WI38 (cell line): ENCODE data around the gene PTBP2.

Source experiments
- H3K4me3 ChIP-seq: 2 replicates; pipeline ENCODE4 v1.5.1; 2011; ENCODE audit warnings: low read depth, mild to moderate bottlenecking, control low read depth, low read length
- TF ChIP-seq, protein P1 (sequence below): IDR thresholded peaks from 2 replicates; pipeline ENCODE4 v1.5.1; 2012; ENCODE audit warnings: low read depth, mild to moderate bottlenecking, control low read depth, low read length

PTBP2 gene

DNA sequence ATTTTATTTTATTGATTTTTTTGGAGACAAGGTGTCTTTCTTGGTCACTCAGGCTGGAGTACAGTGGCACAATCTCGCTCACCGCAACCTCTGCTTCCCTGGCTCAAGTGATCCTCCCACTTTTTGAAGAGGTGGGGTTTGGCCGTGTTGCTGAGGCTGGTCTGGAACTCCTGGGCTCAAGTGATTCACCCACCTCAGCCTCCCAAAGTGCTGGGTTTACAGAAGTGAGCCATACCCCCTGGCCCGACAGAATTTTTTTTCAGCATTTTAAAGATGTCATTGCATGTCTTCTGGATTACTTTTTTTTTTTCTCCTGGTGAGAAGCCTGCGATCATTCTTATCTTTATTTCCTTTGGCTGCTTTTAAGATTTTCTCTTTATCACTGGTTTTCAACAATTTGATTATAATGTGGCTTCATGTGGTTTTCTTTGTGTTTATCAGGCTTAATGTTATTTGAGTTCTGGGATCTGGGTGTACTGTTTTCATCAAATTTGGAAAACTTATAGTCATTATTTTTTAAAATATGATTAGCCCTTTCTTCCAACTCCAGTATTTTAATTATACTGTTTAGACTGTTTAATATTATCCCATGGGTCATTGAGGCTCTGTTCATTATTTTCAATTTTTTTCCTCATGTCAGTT is 23.1 kb upstream of the PTBP2 start:
- TF ChIP-seq, protein P1, sequence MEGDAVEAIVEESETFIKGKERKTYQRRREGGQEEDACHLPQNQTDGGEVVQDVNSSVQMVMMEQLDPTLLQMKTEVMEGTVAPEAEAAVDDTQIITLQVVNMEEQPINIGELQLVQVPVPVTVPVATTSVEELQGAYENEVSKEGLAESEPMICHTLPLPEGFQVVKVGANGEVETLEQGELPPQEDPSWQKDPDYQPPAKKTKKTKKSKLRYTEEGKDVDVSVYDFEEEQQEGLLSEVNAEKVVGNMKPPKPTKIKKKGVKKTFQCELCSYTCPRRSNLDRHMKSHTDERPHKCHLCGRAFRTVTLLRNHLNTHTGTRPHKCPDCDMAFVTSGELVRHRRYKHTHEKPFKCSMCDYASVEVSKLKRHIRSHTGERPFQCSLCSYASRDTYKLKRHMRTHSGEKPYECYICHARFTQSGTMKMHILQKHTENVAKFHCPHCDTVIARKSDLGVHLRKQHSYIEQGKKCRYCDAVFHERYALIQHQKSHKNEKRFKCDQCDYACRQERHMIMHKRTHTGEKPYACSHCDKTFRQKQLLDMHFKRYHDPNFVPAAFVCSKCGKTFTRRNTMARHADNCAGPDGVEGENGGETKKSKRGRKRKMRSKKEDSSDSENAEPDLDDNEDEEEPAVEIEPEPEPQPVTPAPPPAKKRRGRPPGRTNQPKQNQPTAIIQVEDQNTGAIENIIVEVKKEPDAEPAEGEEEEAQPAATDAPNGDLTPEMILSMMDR, result no peak
- H3K4me3 ChIP-seq, result no peak overlapping the region

DNA sequence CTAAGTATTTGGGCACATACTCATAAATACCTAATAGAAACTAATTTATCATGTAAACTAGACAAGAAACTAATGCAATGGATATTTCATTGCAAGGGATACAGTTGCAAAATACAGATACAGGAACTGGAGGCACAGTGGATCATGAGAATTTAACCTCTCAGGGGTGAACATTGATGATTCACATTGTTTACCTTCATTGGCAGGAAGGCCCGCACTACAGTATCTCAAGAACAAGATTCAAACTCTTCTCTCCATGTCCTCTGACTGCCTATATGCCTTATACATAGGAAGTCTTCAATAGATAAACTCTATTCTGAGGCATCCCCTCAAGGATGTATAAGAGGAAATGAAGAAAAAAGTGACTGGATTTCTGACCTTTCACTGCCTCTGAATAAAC is 18.4 kb upstream of the PTBP2 start:
- H3K4me3 ChIP-seq, result no peak overlapping the region
- TF ChIP-seq, protein P1, result no peak

DNA sequence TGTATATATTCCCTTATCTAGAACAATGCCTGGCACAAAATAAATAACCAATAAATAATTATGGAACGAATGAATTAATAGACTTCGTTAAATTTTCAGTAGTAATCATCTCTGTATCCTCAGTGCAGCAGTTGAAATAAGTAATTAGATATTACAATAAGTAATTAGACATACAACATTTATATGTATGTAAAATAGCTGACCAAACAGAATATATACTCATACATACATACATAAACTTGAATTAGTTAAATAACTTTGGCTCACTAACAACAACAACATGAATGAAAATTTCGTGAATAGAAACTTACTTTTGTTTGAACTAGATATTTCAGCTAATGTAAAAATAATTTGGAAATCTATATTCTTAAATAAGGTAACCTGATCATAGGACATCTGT is 14.6 kb upstream of the PTBP2 start:
- TF ChIP-seq, protein P1, result no peak
- no peak overlapping the region for H3K4me3 ChIP-seq

DNA sequence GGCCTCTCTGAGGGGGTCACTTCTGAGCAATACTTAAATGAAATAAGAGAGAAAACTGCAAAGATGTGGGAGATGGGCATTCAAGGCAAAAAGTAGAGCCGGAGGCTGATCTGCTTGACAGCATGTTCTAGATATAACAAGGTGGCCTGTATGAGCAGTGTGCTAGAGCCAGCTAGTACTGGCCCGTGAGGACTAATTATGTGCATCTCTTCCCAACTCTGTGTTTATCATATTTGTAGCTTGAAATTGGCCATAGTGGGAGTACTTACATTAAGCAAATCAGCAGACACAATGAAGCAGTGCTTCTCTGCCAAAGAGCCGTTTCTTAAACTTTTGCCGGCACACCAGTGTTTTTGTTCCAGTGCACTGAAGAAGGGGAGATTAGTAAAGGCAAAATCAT is 13.1 kb upstream of the PTBP2 start:
- H3K4me3 ChIP-seq, result no peak overlapping the region
- TF ChIP-seq, protein P1, result no peak

DNA sequence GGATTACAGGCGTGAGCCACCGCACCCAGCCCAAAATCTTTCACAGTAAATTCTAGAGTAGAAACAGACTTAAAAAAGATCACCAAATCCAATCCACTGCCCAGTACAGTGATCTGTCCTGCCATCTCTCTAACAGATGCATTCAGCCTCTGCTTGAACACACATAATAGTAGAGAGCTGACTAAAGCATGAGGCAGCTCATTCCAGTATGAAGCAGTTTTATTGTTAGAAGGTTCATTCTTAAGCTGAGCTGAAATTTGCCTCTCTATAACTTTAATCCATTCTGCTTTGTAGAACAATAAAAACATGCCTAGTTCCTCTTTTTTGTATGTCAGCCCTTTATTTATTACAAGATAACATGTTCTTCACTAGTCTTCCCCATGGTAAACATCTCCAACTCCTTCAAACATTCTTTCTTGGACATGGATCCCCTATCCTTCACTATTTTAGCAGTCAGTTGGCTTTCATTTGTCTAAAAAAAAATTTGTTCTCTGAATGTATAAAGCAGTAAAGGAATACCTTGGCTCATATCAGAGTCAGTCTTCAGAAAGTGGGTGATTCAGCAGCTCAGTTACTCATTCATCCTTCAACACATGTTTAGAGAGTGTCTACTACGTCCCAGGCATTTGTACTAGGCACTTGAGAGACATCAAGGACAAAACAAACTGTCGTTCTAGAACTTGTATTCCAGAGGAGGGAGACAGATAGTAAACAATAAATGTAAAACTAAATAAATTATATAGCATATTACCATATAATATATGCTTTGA is 10.7 kb upstream of the PTBP2 start:
- TF ChIP-seq, protein P1, result no peak
- H3K4me3 ChIP-seq, result no peak overlapping the region

DNA sequence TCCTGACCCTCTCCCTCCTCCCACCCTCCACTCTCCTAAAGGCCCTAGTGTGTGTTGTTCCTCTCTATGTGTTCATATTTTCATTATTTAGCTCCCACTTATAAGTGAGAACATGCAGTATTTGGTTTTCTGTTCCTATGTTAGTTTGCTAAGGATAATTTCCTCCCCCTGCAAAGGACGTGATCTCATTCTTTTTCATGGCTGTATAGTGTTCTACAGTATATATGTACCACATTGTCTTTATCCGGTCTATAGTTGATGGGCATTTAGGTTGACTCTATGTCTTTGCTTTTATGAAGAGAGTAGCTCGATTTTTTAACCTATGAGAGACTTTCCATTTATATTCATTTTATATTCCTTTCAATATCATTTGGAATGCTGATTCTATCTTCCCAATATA is 7.9 kb upstream of the PTBP2 start:
- no peak overlapping the region for H3K4me3 ChIP-seq
- TF ChIP-seq, protein P1, result no peak

DNA sequence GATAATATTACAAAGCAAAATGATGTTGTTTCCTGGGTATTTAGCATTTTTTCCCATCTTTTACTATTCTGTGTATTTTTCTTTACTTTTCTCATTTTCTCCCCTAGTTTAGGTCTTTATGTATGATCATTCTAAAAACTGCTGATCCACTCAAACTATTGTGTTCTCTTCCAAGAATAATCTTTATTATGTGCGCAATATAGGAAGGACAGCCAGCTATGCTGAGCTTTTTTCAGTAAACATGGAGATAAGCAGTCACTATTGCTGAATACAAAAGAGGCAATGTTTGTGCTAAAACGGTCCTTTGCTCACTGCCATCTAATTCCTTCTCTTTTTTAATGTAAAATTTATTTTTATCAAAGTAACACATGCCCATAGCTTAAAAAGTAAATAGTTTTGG is 6.7 kb upstream of the PTBP2 start:
- no peak overlapping the region for H3K4me3 ChIP-seq

More for the DNA sequence above, 6.7 kb upstream of the PTBP2 start:
- TF ChIP-seq, protein P1, result no peak
